Kidney capillary endothelial cell (primary cell): ENCODE results near the gene HMGN3.

Source experiments
- DNase-seq: peaks from one replicate; pipeline ENCODE4 v3.0.0-alpha.2; 2018; ENCODE audit warnings: low spot score

HMGN3 gene

DNA sequence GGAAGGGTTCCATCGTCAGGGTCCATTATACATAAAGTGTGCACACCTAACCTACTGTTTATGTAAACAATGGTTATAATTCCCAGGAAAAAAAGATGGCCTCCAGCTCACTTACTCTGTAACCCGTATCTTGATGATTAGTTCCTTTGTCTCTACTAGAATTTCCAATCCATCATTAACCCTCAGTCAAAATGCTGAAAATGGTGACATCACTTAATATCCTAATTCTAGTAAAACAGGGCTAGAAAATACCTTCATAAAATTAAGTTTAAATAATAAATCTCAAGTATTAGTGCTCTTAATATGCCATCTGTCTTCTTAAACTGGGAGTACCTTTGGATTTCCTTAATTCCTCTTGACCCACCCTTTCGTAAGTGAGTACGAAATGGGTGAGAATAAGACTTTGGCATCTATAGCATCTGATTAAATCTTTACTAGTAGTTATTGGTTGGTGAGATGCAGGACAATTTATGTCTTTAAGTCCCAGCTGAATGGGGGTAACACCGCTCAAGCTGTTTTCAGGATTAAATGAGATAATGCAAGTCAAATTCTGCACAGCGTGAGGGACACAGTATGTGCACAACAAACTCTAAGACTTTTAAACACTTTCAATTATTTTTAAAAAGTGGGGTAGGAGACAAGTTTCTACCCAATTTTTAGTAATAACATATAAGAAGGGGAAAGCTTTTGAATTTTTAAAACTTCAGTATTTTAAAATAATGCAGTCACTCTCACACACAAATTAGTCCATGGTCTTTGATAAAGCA, 1.6 kb downstream of the HMGN3 start:
- no peak for DNase-seq

DNA sequence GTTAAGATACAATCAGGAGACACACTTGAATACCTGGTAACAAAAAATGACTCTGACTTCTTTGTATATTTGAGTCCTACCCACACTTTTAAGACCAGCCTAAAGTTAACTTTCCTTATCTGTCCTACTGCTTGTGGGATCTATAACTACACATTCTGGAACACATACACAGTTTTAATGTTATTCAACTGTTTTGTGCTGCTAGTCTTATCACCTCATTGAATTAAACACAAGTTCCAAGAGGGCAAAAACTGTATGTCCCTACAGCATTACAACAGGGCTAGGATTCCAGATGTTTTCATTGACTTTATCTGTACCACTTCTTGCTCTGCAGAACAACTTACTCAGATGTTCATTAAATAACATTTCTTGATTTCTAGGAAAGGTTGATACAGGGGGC, 2.8 kb downstream of the HMGN3 start:
- no peak for DNase-seq

- peak; percentile 26 for DNase-seq
These were observed 3.4 kb downstream of the HMGN3 start for GRCh38 chr6:79231101-79231500.

- no peak for DNase-seq
These were observed 4.3 kb downstream of the HMGN3 start for GRCh38 chr6:79230149-79230548.

DNA sequence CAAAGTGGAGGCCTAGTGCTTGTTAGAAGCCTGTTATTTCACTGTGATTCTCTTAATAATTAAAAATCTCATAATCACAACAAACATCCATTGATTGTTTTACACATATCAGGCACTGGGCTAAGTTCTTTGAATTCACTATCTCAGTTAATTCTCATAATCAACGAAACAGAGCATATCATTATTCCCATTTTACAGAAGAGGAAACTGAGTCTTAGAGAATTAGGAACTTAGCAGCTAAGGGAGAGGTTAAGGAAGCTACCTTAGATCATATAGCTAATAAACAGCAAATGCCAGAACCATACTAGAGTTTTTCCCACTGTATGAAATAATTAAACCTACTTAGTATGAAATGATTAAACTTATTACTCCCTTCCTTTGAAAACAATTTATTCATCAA, 7.0 kb downstream of the HMGN3 start:
- DNase-seq = no peak

GRCh38 chr6:79226660-79227059, 7.8 kb downstream of the HMGN3 start:
- no peak for DNase-seq

- DNase-seq = no peak
These were observed 8.5 kb downstream of the HMGN3 start for GRCh38 chr6:79225717-79226599.

GRCh38 chr6:79223611-79224404, 10.7 kb downstream of the HMGN3 start:
- no peak for DNase-seq

DNA sequence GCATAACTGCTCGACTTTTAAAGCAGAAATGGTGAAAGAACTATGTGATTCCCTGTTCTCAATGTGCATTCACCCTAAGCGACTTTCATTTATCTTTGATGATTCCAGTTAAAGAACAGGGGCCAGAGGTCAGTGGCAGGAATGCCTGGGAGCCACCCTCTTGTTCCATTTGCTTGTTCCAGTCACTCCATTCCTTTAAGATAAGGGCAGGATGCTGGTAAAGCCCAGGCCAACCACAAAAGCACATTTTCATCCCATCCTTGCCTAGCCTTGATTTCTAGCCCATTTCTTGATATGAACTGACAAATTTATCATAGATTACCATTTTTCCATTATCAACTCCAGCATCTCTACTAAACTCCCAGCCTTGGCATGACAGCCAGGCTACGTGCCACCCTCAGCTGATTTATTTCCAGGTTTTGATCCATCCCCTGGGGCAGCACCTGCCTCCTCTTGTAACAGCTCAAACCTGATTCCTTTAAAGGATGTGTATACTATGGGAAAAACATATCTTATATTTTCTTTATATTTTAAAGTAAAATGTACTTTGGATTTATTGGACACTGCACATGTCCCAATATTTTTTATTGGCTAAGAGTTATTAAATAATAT, 19.2 kb downstream of the HMGN3 start:
- no peak for DNase-seq

- no peak for DNase-seq
These were observed 21.6 kb downstream of the HMGN3 start for GRCh38 chr6:79212859-79213258.

- no peak for DNase-seq
These were observed 25.7 kb downstream of the HMGN3 start for GRCh38 chr6:79208816-79209215.

- DNase-seq = no peak
These were observed 30.7 kb downstream of the HMGN3 start for GRCh38 chr6:79203753-79204253.

GRCh38 chr6:79202556-79202955, 31.9 kb downstream of the HMGN3 start:
- no peak for DNase-seq

- DNase-seq = no peak
These were observed 32.5 kb downstream of the HMGN3 start for GRCh38 chr6:79201983-79202382.

GRCh38 chr6:79201143-79201542, 33.3 kb downstream of the HMGN3 start:
- no peak for DNase-seq

DNA sequence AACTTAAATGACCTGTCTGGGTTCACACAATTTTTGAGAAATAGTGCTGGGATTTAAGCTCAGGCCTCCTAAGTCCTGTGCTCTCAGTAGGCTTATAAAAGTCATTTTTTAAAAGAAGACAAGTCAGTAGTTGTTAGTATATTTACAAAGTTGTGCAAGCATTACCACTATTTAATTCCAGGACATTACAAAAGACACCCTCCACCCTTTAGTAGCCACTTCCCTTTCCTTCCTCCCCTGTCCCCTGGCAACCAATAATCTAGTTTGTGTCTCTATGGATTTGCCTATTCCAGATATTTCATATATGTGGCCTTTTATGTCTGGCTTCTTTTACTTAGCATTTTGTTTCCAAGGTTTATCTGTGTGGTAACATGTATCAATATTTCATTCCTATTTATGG, 37.6 kb downstream of the HMGN3 start:
- DNase-seq = no peak

- no peak for DNase-seq
These were observed 40.5 kb downstream of the HMGN3 start for GRCh38 chr6:79193971-79194370.

- no peak for DNase-seq
These were observed 44.6 kb downstream of the HMGN3 start for GRCh38 chr6:79189760-79190350.

- no peak for DNase-seq
These were observed 45.5 kb downstream of the HMGN3 start for GRCh38 chr6:79188885-79189480.

DNA sequence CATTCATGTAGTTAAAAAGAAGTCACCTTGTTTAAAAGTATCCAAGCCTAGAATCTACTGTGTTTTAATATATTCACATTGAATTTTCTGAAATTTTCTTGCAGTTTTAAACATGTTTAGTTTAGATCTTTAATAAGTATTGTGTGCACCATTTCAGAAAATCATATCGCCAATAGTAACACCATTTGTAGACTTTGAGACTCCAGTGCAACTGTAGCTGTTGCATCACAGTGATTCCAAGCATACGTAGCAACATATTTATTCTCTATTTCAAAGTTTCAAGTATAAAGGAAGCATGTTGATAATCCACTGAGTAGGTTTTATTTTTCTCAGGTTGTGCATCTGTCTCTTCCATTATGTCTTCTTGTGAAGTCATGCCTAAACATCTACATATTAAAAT, 46.4 kb downstream of the HMGN3 start:
- DNase-seq = no peak

DNA sequence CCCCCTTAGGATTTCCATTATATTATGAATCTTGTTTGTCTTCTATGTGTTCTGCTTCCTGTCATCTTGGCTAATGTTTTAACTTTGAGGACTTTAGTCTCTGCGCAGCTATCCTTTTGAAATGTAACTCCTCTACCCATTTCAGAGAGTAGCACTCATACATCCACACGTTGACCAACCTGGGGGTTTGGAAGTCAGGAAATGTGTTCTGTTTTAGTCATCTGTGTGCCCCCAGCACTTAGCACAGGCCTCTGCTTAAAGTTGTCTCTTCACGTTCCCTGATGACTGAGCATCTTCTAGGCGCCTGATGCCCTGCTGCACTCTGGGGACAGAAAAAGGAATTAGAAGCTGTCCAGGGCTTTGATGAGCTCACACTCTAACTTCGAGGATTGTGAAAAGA, 47.9 kb downstream of the HMGN3 start:
- no peak for DNase-seq
